Transverse colon (tissue), 4 donors: Measurements from ENCODE around the gene LKAAEAR1. TPM values are rescaled to one million over a fixed set of nuclear protein-coding genes. Genes with fewer than 3 reads are reported as not detected.

ENCODE experiments used
- DNase-seq: peaks from one replicate; pipeline ENCODE4 v3.0.0-alpha.2; 2019
- H3K27ac ChIP-seq, 4 donors: fragments of 200-600 bp; sonication (generic); 2 replicates each; pipeline ENCODE4 v1.5.1; 2016 to 2018; ENCODE audit warnings: inconsistent platforms in 4 of 4
- H3K27me3 ChIP-seq: fragments of 200-600 bp; sonication (generic); 2 replicates; pipeline ENCODE4 v1.5.1; 2017; ENCODE audit warnings: inconsistent platforms
- H3K36me3 ChIP-seq, 4 donors: fragments of 200-600 bp; sonication (generic); 2 replicates each; pipeline ENCODE4 v1.5.1; 2017 to 2019; ENCODE audit warnings: inconsistent platforms in 4 of 4
- H3K4me1 ChIP-seq, 4 donors: fragments of 200-600 bp; sonication (generic); 2 replicates each; pipeline ENCODE4 v1.5.1; 2017 to 2020; ENCODE audit warnings: inconsistent platforms in 4 of 4
- H3K4me3 ChIP-seq, 4 donors: fragments of 200-600 bp; sonication (generic); 1 replicate in 1 of 4; 2 replicates in 3 of 4; pipeline versions ENCODE4 v1.5.1 to v1.6.1; 2017 to 2019; ENCODE audit warnings: inconsistent platforms in 4 of 4
- H3K9me3 ChIP-seq, 2 donors: fragments of 200-600 bp; sonication (generic); 2 replicates each; pipeline ENCODE4 v1.5.1; 2017 to 2019; ENCODE audit warnings: inconsistent platforms in 2 of 2
- EP300 ChIP-seq: sonication (generic); formaldehyde crosslinking; IDR thresholded peaks from one replicate; pipeline ENCODE4 v1.6.1; 2017; ENCODE audit warnings: antibody characterized with exemption, low read depth
- POLR2A ChIP-seq: fragments of 450-650 bp; IDR thresholded peaks from one replicate; pipeline ENCODE4 v1.6.1; 2016; ENCODE audit warnings: antibody characterized with exemption, mild to moderate bottlenecking, moderate library complexity
- POLR2AphosphoS5 ChIP-seq, 3 donors: sonication (generic); formaldehyde crosslinking; IDR thresholded peaks; one replicate each; pipeline ENCODE4 v1.6.1; 2016; ENCODE audit warnings: antibody characterized with exemption in 3 of 3
- WGBS, 2 donors: methylation state at CpG; one replicate each; pipeline ENCODE4 v1.1.5; 2018; ENCODE audit warnings: low coverage in 1 of 2; 5-methylcytosine and 5-hydroxymethylcytosine counted together
- in situ Hi-C, 4 donors: fragments of 200-750 bp; cut with MboI; loops; one replicate each; pipeline versions ENCODE4 v1.15.0 to v1.15.1; 2017; ENCODE audit warnings: low sequenced_read_pairs in 3 of 4, low pct_ligation_motif_present in 1 of 4, low pct_unique_long_range_greater_than_20kb in 1 of 4
- intact Hi-C: fragments of 100-400 bp; cut with DNase I; formaldehyde crosslinking; loops from one replicate; pipeline ENCODE4 v1.15.1; 2023; ENCODE audit warnings: low total_unique reads
- total RNA-seq, 4 donors: library from RNA; depleted of rRNA; stranded (reverse); fragments of >200 nt; gene quantifications; one replicate each; pipeline ENCODE4 v1.1.0, GENCODE V29; 2016
- TF ChIP-seq, protein P1 (sequence below), 5 experiments: fragments of 200-600 bp in 3 of 5; fragments of 450-650 bp in 2 of 5; sonication (generic) in 3 of 5; IDR thresholded peaks; 1 replicate in 2 of 5; 2 replicates in 3 of 5; pipeline ENCODE4 v1.5.1; 2016 to 2017; ENCODE audit warnings: antibody characterized with exemption in 5 of 5, inconsistent platforms in 3 of 5, mild to moderate bottlenecking in 2 of 5, moderate library complexity in 1 of 5

The LKAAEAR1 gene
- total RNA-seq, 4 donors from 2014 or later, result not detected

DNA sequence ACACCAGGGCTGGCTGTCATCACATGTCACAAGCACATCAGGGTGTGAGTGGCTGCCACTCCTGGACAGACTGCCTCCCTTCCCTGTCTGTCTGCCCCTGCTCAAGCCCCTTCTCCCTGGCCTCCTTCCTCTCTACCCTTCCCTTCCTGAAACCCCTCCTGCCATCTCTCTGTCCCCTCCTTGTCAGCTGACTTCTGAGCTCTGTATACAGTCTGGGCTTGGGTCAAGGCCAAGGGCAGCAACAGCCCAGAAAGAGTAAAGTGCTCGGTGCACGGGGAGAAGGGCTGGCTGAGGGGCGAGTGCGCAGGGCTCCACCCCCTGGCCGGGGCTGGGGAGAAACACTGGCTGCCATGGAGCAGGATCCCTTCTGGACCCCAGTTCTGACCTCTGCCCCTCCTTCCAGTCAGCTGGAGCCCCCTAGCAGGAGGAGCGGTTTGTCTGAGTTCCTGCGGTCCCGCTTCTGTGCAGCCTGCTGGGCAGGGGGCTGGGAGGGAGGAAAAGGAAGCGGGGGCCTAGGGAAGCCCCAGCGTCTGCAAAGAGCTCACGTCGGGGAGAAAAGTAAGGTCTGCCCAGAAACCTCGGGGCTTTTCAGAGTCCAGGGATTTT, 2.0 kb downstream of the LKAAEAR1 start:
- Histone ChIP-seq H3K4me1 (peaks cover 13 to 48% (median 27%) of the 10 kb centered on the region in 4 donors), H3K27ac (no peak overlapping the region), H3K36me3 (no peaks in the 10 kb centered on the region), H3K4me3 (no peak overlapping the region), H3K9me3 (no peaks in the 10 kb centered on the region), H3K27me3 (peaks cover 69% of the 10 kb centered on the region)
- WGBS, 2 donors, result 27% methylated on average over 13 of the region's 13 CpGs; no CpG with 5 or more reads in 1 of the 2 donors
- in situ Hi-C loops, result no loop called here
- no peak for DNase-seq
- no peak for TF ChIP-seq POLR2AphosphoS5 (IDR thresholded peaks at IDR 0.05)
- TF ChIP-seq EP300, result no peak
- TF ChIP-seq POLR2A, result no peak
- TF ChIP-seq, protein P1, sequence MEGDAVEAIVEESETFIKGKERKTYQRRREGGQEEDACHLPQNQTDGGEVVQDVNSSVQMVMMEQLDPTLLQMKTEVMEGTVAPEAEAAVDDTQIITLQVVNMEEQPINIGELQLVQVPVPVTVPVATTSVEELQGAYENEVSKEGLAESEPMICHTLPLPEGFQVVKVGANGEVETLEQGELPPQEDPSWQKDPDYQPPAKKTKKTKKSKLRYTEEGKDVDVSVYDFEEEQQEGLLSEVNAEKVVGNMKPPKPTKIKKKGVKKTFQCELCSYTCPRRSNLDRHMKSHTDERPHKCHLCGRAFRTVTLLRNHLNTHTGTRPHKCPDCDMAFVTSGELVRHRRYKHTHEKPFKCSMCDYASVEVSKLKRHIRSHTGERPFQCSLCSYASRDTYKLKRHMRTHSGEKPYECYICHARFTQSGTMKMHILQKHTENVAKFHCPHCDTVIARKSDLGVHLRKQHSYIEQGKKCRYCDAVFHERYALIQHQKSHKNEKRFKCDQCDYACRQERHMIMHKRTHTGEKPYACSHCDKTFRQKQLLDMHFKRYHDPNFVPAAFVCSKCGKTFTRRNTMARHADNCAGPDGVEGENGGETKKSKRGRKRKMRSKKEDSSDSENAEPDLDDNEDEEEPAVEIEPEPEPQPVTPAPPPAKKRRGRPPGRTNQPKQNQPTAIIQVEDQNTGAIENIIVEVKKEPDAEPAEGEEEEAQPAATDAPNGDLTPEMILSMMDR (IDR thresholded peaks at IDR 0.05), result no peak
- intact Hi-C loops, result no loop called here

DNA sequence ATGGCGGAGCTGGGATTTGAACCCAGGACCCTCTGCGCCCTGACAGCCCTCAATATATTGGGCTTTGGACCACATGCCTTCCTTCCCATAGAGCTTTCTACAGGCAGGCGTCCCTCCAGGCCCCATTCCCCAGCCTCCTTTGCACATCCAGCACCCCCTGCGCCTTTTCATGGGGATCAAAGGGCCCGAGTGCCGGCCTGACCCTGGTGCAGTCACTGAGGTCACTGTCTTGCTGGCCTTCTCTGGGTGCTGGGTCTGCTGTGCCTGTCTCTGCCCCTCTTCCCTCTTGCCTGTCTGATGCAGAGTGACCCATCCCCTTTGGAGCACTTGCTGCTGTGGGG, 2.6 kb downstream of the LKAAEAR1 start:
- DNase-seq, result no peak
- WGBS, 2 donors, result 69% methylated on average over 6 of the region's 6 CpGs; no CpG with 5 or more reads in 1 of the 2 donors
- in situ Hi-C loops (no loop called here), intact Hi-C loops (no loop called here)
- peaks cover 13 to 48% (median 27%) of the 10 kb centered on the region in 4 donors for H3K4me1 ChIP-seq
- no peaks in the 10 kb centered on the region for H3K9me3 ChIP-seq
- peaks cover 69% of the 10 kb centered on the region for H3K27me3 ChIP-seq
- TF ChIP-seq POLR2AphosphoS5 (IDR thresholded peaks at IDR 0.05), result no peak
- TF ChIP-seq POLR2A, result no peak
- H3K27ac ChIP-seq, result no peak overlapping the region
- H3K36me3 ChIP-seq, result no peaks in the 10 kb centered on the region
- H3K4me3 ChIP-seq, result no peak overlapping the region

DNA sequence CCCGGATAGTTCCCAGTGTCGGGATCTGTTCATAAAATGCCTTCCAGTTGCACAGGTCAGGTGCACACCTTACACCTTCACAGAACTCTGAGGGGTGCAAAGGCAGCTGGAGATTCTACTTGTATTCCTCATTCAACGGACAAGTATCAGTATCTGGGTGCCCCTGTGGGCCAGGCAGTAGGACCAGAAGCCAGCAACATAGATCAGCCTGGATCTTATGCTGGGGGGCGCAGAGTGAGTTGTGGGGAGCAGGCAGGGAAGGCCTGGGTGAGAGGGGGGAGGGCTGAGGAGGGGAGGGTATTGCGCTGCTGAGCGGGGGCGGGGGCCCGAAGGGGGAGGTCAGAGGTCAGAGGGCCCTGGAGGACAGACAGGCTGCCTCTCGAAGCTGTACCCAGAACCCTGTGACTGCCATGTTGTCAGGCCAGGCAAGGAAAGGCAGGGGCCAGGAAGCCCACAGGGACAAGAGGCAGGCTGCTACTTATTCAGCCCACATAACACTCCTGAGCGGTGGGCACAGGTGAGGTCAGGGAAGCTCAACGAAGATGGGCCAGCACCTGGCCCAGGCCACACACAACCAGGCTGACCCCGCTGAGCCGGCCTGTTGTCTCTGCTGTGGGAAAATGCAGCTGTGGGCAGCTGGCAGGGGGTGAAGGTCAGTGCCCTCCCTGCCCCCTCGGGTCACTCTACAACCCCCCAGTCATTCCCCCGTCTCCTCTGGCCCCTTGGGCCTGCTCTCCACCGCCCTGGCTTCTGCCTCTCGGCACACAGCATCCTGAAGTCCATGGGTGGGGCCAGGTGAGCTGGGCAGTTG, 3.2 kb downstream of the LKAAEAR1 start:
- no peaks in the 10 kb centered on the region for H3K9me3 ChIP-seq
- no peak overlapping the region for H3K4me3 ChIP-seq
- WGBS, 2 donors, result 63% methylated on average over 9 of the region's 17 CpGs; no CpG with 5 or more reads in 1 of the 2 donors
- intact Hi-C loops (no loop called here), in situ Hi-C loops (no loop called here)
- DNase-seq, result no peak
- peaks cover 13 to 48% (median 27%) of the 10 kb centered on the region in 4 donors for H3K4me1 ChIP-seq
- no peaks in the 10 kb centered on the region for H3K36me3 ChIP-seq
- H3K27ac ChIP-seq, result peak overlapping the region in 3 of 4 donors; percentile 71 to 82 (median 75)
- H3K27me3 ChIP-seq, result peaks cover 66% of the 10 kb centered on the region
- TF ChIP-seq, protein P1 (IDR thresholded peaks at IDR 0.05), result no peak
- TF ChIP-seq EP300 (no peak), POLR2A (no peak), POLR2AphosphoS5 (IDR thresholded peaks at IDR 0.05) (no peak)

DNA sequence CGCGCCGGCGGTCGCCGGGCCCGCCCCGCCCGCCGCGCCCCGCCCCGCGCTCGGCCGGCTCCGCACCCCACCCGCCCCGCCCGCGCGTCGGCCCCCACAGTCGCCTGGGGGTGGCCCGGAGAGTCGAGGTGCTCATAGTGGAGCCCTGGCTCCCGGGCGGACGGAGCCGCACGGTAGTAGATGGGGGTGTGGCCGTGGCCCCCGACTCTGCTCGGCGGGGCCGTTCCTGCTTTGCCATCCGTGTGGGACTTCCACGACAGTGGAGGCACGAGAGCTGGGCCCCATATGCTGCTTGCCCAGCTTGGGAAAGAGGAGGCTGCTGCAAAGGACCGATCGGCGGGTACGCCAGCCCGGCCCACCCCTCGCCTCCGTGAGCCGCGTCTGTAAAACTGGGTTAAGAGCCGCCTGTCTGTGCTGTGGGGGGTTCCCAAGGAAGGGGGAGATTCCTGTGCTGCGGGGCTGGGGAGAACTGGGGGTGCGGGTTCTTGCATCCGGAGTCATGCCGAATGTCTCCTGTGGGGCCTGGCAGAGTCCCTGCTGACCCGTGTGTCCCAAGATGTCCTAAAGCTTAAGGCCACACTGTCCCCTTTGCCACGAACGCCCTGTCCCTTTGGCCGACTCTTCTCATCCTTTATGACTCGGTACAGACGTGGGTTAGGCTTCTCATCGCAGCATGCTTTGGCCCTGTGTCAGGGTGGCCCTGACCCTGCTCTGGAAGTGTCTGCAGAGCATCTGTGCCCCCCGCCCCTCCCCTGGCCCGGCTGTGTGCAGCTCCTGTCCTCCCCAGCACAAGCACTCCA, 4.0 kb downstream of the LKAAEAR1 start, which contains the start of gene OPRL1:
TSS of gene OPRL1 (plus strand) at position 70 of the 800 bp plus-strand sequence. CDS start 12,639 bp downstream, outside the sequence.
- Histone ChIP-seq H3K36me3 (no peaks in the 10 kb centered on the region), H3K4me3 (peak within 1 kb of the TSS; percentile 56 to 84 (median 79)), H3K27ac (peak within 1 kb of the TSS; percentile 71 to 82 (median 76)), H3K4me1 (peaks cover 13 to 48% (median 27%) of the 10 kb centered on the region in 4 donors), H3K27me3 (peaks cover 58% of the 10 kb centered on the region), H3K9me3 (no peaks in the 10 kb centered on the region)
- intact Hi-C loops (no loop called here), in situ Hi-C loops (no loop called here)
- TF ChIP-seq POLR2A, result no peak
- TF ChIP-seq EP300, result peak; percentile 9
- 13% methylated on average over 19 of the region's 62 CpGs; no CpG with 5 or more reads in 1 of the 2 donors for WGBS, 2 donors
- DNase-seq, result no peak
